HS-5 (cell line): ENCODE results near the gene JMJD1C.
A peak's percentile ranks its signal among the peaks of the same experiment; 100 is the strongest.
"Not testable (repeated sequence)": the region's sequence is repeated elsewhere in the genome, so short reads cannot be mapped to it uniquely, and the experiment has no call there.

ENCODE experiments used
- DNase-seq: peaks from one replicate; pipeline ENCODE4 v3.0.0-alpha.2; 2012; ENCODE audit warnings: low read depth

Gene JMJD1C

DNA sequence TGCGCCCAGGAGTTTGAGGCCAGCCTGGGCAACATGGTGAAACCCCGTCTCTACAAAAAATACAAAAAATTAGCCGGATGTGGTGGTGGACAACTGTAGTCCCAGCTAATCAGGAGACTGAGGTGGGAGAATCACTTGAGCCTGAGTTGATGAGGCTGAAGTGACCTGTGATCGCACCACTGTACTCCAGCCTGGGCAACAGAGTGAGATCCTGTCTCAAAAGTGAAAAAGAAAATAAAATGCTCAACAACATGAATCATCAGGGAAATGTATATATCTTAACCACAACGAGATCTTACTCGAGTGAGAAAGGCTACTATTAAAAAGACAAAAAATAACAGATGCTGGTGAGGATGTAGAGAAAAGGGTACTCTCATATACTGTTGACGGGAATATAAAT is 72.7 kb downstream of the JMJD1C start:
- no peak for DNase-seq

DNA sequence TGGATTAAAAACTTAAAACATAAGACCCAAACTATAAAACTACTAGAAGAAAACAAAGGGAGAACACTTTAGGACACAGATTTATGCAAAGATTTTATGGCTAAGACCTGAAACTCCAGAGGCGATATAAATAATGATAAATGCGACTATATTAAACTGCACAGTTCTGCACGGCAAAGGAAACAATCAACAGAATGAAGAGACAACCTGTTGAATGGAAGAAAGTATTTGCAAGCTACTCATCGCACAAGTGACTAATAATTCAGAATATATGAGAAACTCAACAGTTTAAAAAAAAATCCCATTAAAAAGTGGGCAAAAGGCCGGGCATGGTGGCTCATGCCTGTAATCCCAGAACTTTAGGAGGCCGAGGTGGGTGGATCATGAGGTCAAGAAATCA is 73.6 kb downstream of the JMJD1C start:
- DNase-seq, result no peak

DNA sequence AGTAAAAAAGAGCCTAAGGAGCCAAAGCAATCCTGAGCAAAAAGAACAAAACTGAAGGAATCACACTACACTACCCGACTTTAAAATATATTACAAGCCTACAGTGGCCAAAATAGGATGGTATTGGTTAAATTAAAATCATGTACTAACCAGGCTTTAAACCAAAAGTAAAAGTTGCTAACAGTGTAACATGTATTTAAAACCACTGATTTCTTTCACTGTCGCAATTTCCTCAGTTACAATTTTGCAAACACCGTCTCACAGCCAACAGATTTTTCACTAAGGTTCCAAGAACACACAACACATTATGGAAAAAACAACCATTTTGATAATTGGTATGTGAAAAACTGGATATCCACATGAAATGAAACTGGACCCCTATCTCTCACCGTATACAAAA is 74.0 kb downstream of the JMJD1C start:
- no peak for DNase-seq

DNA sequence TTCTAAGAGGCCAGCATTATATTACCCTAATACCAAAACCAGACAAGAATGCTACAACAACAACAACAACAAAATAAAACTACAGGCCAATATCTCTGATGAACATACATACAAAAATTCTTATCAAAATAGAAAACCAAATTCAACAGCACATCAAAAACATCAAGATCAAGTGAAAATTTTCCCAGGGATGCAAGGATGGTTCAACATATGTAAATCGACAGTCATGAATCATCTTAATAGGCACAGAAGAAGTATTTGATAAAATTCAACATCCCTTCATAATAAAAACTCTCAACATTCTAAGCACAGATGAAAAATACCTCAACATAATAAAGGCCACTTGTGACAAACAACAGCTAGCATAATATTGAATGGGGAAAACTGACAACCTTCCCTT is 75.3 kb downstream of the JMJD1C start:
- DNase-seq, result no peak

DNA sequence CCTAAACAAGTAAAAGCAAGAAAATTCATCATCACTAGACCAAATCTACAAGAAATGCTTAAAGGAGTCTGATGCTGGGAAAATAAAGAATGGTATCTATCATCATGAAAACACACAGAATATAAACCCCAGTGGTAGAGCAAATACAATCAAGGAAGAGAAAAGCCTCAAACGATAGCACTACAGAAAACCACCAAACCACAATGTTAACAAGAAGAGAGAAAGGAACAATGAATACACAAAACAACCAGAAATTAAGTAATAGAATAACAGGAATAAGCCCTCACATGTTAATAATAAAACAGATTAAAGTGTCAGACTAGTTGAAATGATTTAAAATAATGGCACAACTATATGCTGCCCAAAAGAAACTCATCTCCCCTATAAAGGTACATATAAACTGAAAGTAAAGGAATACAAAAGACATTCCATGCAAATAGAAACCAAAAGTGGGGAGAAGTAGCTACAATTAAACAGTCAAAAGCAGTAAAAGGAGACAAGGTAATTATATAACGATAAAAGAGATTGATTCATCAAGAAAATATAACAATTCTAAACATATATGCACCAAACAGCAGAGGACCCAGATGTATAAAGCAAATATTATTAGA is 77.3 kb downstream of the JMJD1C start:
- no peak for DNase-seq

DNA sequence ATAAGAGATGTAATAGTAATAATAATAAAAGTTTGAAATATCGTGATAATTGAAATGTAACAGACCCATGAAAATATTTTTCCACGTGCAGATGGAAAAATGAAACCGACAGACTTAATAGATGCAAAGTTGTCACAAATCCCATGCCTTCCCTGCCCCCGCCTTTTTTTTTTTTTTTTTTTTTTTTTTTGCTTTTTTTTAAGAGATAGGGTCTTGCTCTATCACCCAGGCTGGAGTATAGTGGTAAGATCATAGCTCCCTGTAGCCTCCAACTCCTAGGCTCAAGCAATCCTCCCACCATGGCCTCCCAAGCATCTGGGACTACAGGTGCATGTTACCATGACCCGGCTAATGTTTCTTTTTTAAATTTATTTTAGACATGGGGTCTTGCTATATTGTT is 80.5 kb downstream of the JMJD1C start:
- no peak for DNase-seq

DNA sequence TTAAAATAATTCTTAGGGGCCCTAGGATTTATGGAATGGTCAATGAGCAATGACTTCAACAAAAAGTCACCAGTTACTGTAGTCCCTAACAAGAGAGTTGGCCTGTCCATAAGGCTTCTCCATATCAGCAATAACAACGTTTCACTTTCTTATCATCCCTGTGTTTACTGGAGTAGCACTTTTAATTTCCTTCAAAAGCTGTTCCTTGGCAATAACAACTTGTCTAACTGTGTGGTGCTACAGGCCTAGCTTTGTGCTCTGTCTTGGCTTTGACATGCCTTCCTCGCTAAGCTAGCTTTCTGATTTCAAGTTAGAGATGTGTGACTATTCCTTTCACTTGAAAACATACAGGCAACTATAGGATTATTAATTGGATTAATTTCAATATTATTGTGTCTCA is 81.1 kb downstream of the JMJD1C start:
- no peak for DNase-seq

DNA sequence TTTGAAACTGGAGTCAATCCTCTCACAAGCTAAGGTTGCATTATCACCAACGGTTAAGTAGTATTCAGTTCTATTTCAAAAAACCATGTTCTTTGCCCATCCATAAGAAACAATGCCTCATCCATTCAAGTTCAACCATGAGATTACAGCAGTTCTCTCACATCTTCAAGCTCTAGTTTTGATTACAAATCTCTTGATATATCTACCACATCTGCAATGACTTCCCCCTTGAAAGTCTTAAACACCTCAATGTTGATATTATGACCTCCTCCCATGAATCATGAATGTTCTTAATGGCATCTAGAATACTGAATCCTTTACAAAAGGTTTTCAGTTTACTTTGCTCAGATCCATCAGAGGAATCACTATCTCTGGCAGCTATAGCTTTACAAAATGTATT is 81.8 kb downstream of the JMJD1C start:
- no peak for DNase-seq

DNA sequence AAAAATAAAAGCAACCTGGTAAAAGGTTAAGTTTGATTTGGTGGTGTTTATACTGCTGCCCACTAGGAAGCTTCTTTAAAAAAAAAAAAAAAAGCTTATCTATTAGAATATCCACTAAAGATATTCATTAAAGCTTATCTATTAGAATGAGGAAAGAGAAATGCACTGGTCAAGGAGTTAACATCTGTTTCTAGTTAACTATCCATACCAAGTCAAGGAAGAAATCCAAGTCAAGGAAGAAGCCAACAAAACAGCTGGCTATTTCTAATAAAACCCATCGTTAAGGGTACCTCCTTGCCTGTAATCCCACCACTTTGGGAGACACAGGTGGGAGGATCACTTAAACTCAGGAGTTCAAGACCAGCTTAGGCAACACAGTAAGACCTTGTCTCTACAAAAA is 82.6 kb downstream of the JMJD1C start:
- no peak for DNase-seq

DNA sequence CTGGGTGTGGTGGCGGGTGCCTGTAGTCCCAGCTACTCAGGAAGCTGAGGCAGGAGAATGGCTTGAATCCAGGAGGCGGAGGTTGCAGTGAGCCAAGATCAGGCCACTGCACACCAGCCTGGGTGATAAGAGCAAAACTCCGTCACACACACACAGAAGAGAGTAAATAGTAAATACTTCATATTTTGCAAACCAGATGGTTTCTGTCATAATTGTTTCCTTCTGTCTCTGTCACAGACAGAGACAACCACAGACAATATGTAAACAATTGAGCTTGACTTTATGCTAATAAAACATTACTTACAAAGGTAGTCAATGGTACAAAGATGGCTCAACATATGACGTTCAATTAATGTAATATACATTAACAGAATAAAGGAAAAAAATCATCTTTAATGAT is 83.7 kb downstream of the JMJD1C start:
- DNase-seq, result no peak

DNA sequence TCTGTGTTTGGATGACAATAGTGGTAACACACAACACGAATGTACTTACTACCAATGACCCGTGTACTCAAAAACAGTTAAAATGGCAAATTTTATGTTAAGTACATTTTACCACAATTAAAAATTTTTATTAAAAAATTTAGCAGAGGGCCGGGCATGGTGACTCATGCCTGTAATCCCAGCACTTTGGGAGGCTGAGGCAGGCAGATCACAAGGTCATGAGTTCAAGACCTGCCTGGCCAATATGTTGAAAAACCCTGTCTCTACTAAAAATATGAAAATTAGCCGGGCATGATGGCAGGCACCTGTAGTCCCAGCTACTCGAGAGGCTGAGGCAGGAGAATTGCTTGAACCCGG is 88.5 kb downstream of the JMJD1C start:
- DNase-seq, result not testable (repeated sequence)

DNA sequence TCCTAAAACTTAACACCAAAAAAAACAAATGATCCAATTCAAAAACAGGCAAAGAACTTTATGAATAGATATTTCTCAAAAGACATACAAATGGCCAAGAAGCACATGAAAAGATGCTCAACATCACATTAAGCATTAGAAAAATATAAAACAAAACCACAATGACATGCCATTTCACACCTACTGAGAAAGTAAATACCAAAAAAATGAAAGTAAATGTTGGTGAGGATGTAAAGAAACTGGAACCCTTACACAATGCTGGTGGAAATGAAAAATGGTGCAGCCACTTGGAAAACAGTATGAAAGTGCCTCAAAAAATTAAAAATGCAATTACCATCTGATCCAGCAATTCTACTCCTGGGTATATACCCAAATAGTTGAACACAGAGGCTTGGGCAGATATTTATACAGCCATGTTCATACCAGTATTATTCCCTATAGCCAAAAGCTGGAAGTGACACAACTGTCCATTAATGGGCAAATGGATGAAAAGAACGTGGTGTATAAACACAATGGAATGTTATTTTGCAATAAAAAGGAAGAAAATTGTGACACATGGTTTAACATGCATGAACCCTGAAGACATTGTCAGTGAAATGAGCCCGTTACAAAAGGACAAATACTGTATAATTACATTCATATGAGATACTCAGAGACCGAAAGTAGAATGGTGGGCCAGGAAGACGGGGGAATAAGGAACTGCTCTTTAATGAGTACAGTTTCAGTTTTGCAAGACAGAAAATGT is 89.0 kb downstream of the JMJD1C start:
- DNase-seq, result peak; percentile 91

DNA sequence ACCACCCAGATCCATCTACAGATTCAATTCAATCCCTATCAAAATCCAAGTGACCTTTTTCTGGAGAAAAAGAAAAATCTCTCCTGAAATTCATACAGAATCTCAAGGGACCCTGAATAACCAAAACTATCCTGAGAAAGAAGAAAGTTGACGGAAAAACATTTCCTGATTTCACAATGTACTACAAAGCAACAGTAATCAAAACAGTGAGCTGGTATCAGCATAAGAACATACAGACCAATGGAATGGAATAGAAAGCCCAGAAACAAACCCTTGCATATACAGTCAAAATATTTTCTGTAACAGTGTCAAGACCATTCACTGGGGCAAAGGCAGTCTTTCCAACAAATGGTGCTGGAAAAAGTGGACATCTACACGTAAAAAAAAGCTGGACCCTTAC is 89.9 kb downstream of the JMJD1C start:
- DNase-seq, result no peak

DNA sequence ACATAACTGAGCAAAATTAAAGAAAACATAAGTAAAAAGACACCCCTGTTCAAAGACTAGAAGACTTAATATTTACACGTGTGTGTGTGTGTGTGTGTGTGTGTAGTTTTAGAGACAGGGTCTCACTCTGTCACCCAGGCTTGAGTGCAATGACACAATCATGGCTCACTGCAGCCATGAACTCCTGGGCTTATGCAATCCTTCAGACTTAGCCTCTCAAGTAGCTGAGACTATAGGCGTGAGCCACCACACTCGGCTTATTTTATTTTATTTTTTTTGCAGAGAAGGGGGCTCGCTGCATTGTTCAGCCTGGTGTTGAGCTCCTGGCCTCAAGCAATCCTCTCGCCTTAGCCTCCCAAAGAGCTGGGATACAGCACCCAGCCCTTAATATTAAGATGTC is 90.3 kb downstream of the JMJD1C start:
- no peak for DNase-seq

DNA sequence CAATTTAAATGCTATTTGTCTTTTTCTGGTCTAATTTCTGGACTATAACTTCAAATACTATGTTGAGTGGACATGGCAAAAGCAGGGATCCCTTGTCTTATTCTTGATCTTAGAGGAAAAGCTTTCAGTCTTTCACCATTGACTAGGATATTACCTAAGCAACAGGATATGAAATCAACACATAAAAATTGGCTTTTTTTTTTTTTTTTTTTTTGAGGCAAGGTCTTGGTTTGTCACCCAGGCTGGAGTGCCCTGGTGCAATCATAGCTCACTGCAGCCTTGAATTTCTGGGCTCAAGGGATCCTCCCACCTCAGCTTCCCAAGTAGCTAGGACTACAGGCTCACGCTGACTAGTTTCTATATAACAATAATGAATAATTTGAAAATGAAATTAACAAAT is 90.8 kb downstream of the JMJD1C start:
- no peak for DNase-seq

DNA sequence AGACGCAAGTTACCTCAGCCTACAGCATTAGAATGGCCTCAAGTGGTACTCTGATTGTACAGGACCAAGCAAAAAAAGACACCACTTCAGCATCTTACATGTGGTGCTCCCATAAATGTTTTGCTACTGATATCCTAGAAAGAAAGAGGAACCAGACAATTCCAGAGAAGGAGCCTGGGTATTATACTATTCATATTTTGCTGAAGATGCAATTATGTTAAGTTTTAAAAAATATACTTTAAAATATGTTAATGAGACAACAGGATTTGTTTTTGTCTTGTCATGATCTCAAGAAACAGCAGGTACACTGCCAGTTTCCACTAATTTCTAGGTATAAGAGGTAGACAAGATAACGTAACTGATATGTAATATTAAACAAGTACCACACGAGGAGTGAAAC is 92.6 kb downstream of the JMJD1C start:
- DNase-seq, result no peak

DNA sequence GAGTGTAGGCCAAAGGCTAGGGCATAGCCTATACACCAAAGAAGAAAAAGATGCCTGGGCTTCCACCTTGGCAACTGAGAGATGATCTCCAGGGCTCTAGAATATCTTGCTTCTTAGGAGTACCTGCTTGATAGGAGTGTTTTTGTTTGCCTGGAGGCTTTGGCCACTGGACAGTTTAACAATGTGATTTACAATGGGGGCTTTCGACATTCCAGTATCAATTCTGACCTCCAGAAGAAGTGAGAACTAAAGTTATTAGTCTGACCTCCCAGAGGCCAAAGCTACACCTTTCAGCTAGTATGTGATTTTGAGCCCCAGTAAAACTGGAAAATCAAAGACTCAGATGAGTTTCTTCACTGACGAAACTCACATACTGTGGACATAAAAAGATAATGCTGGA is 96.1 kb downstream of the JMJD1C start:
- DNase-seq, result no peak

DNA sequence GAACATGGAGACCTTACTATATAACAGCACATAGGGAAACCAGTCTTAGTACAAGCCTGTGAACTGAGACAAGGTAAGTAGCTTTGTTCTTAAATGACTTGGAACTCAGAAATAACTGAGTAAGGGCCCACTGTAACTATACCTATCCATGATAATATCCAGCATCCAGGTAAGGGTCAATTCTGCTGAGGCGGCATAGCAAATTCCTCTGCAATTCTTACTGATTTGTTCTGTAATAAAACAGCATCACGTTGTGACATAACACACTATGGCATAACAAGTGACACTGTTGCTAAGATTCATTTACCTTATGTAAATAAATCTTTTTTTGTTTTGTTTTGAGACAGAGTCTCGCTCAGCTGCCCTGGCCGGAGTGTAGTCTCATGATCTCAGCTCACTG is 97.4 kb downstream of the JMJD1C start:
- no peak for DNase-seq

DNA sequence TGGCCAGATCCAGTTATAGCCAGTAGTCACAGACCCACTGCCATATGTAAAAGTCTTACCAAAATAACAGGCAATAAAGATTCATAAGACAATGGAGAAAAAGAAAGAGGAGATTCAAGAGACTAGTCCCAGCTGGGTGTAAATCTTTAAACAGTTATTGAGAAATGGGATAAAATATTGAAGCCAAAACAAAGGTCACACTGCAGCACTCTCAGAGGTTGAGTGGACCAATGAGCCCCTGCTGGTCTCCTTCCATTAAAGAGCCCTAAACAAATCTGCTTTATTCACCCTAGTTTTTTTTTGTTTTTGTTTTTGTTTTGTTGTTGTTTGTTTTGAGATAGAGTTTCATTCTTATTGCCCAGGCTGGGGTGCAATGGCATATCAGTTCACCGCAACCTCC is 98.8 kb downstream of the JMJD1C start:
- no peak for DNase-seq

DNA sequence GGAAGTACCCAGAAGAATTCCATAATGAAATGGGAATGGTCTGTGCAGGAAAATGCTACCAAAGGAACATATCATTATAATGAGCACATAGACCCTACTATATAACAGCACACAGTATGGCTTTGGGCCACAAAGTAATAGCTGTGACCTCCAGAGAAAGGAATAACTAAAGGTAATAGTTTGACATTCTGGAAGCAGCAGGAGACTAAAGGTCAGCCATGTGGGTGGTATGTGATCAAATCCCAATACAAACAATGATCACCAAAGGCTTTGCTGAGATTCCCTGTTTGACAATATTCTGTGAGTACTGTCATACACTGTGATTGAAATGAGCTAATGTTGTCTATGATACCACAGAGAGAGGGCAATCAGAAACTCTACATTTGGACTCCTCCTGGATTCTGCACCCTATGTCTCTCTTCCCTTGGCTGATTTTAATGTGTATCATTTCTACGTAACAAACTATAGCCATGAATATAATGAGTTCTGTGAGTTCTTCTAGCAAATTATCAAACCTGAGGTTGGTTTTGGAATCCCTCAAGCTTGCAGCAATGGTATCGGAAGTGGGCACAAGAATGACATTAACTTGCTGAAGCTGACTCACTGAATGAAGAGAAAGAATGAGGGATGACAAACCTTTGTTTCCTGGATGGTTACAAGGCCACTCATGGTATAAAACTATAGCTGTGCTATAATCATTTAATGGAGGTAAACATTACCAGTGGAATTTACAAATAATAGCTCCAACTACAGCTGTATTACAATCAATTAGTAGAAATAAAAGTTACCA is 99.6 kb downstream of the JMJD1C start:
- DNase-seq, result no peak

DNA sequence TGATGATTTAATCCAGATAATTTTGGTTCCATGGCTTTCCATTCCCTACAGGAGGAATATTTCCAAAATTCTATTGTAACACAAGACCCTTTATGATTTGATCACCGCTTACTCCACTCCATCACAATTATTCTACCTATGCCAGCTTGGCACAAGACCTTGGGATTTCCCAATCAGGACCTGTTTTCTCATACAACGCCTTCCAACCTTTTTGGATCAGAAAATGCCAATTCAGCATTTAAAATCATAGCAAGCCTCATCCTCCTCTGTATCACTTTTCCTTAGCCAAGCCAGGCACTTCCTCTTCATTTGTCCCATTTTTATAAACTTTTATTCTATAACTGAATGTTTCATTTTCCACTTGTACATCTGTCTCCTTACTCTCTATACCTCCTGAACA is 100.9 kb downstream of the JMJD1C start:
- no peak for DNase-seq

DNA sequence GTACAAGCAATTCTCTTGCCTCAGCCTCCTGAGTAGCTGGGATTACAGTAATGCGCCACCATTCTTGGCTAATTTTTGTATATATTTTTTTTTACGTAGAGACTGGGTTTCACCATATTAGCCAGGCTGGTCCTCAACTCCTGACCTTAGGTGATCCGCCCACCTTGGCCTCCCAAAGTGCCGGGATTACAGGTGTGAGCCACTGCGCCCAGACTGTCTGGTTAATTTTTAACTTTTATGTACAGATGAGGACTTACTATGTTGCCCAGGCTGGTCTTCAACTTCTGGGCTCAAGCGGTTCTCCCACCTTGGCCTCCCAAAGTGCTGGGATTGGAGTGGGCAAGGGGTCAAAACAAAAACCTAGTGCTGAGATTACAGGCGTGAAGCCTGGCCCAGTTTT is 101.8 kb downstream of the JMJD1C start:
- no peak for DNase-seq

DNA sequence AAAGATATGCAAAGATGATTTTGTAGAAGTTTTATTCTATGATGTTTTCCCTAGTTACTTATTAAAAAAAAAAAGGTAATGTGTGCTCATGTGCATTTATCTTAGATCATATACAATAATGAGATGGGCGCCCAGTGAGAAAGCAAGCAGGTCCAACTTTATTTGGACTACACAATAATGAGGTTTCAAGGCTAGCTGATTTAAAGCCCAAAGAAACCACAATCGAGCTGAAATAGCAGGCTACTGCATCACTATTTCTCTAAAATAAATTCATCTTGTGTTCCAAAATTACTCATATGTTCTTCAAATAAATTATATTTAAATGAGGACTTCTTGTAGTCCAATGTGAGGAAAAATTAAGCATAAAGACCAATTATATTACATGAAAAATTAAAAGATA is 110.1 kb downstream of the JMJD1C start:
- DNase-seq, result no peak

DNA sequence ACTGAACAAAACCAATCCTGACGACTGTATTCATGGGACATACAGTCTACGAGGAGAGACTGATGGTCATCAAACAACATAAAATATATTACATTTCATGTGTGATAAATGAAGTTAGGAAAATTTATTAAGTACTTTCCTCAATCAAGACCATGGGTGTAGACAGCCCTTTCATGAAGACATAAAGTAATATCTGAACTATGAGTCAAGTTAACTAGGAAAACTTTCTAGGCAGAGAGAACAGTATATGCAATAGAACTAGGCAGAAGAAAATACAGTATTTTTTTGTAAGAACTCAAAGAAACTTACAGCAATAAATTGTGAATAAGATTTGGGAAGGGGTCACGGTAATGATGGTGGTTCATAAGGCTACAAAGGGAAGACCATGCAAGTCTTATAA is 112.8 kb downstream of the JMJD1C start:
- no peak for DNase-seq
